ENCODE measurements around the gene DLEC1.
A peak's percentile ranks its signal among the peaks of the same experiment; 100 is the strongest.

Gene DLEC1

DNA sequence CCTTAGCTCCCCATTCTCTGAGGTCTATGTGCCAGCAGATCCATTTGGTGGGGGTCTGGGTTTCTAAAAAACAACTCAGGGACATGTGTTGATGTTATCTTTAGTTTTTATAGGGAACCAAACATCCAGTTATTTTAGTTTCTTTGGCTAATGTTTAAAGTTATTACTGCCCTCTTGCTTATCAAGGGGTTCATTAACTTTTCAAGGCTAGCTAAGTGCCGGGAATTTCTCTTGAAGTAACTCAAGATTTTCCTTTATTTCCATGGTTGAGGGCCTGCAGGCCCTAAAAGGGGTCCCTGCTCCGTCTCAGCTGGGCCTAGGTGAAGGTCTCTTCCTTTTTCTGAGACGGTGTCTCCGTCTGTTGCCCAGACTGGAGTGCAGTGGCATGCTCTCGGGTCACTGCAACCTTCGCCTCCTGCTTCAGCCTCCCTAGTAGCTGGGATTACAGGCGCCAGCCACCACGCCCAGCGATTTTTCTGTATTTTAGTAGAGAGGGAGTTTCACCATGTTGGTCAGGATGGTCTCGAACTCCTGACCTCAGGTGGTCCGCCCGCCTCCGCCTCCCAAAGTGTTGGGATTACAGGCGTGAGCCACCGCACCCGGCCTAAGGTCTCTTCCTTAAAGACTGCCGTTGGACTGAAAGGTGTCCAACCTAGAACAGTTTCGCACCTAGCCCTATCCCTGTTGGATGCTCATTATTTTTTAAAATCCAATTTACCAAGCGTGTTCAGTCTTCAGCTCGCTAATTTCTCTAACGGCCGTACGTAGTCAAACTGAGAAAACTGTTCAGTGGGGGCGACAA is 125.0 kb downstream of the DLEC1 start:
- H3K9me3 ChIP-seq (ENCODE audit: control insufficient read depth in 1 of 2, low read length in 2 of 2) = no peaks in the 10 kb centered on the region
- H3K27ac ChIP-seq (ENCODE audit: low read length) = peak overlapping the region; percentile 99
- peak overlapping the region; percentile 77 to 83 for H3K4me3 ChIP-seq (ENCODE audit: low read depth in 1 of 2, low read length in 2 of 2)
- H3K4me1 ChIP-seq (ENCODE audit: control insufficient read depth in 1 of 2, insufficient read depth in 2 of 2, low read length in 2 of 2) = peaks cover 0 to 10% of the 10 kb centered on the region in 2 donors
- H3K36me3 ChIP-seq (ENCODE audit: control insufficient read depth in 1 of 2, insufficient read depth in 2 of 2, low read length in 2 of 2) = peaks cover 0 to 5% of the 10 kb centered on the region in 2 donors
- no peaks in the 10 kb centered on the region for H3K27me3 ChIP-seq (ENCODE audit: low read depth, low read length)

DNA sequence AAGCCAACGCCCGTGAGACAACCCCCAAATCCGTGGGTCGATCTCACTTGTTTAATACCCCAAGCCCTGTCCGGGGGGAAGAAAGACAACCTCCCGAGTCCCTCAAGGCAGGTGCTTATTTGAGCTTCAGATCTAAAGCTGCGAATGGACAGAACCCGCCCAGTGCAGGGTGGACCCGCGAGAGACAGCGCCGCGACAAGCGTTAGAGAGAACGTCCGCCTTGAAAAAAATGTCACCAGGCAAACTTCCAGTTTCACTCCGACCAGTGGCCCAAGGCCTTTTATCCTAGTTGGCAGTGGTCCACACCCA is 125.6 kb downstream of the DLEC1 start:
- Histone ChIP-seq H3K4me3 (ENCODE audit: low read depth in 1 of 2, low read length in 2 of 2) (peak overlapping the region; percentile 77 to 83), H3K36me3 (ENCODE audit: control insufficient read depth in 1 of 2, insufficient read depth in 2 of 2, low read length in 2 of 2) (peaks cover 0 to 5% of the 10 kb centered on the region in 2 donors), H3K4me1 (ENCODE audit: control insufficient read depth in 1 of 2, insufficient read depth in 2 of 2, low read length in 2 of 2) (peaks cover 0 to 10% of the 10 kb centered on the region in 2 donors), H3K27ac (ENCODE audit: low read length) (peak overlapping the region; percentile 99), H3K9me3 (ENCODE audit: control insufficient read depth in 1 of 2, low read length in 2 of 2) (no peaks in the 10 kb centered on the region), H3K27me3 (ENCODE audit: low read depth, low read length) (no peaks in the 10 kb centered on the region)

GRCh38 chr3:38164952-38165721 is 126.1 kb downstream of the DLEC1 start, which contains the start of gene OXSR1:
Gene OXSR1, plus strand, starts transcription at chr3:38165537. Its CDS starts 340 bp downstream, at chr3:38165877.
- Histone ChIP-seq H3K27ac (ENCODE audit: low read length) (peak within 1 kb of the TSS; percentile 99), H3K27me3 (ENCODE audit: low read depth, low read length) (no peaks in the 10 kb centered on the region), H3K4me1 (ENCODE audit: control insufficient read depth in 1 of 2, insufficient read depth in 2 of 2, low read length in 2 of 2) (peaks cover 0 to 10% of the 10 kb centered on the region in 2 donors), H3K9me3 (ENCODE audit: control insufficient read depth in 1 of 2, low read length in 2 of 2) (no peaks in the 10 kb centered on the region), H3K36me3 (ENCODE audit: control insufficient read depth in 1 of 2, insufficient read depth in 2 of 2, low read length in 2 of 2) (peaks cover 0 to 5% of the 10 kb centered on the region in 2 donors), H3K4me3 (ENCODE audit: low read depth in 1 of 2, low read length in 2 of 2) (peak within 1 kb of the TSS; percentile 77 to 83)

- Histone ChIP-seq H3K9me3 (ENCODE audit: control insufficient read depth in 1 of 2, low read length in 2 of 2) (no peaks in the 10 kb centered on the region), H3K27me3 (ENCODE audit: low read depth, low read length) (no peaks in the 10 kb centered on the region), H3K36me3 (ENCODE audit: control insufficient read depth in 1 of 2, insufficient read depth in 2 of 2, low read length in 2 of 2) (peaks cover 0 to 5% of the 10 kb centered on the region in 2 donors), H3K4me1 (ENCODE audit: control insufficient read depth in 1 of 2, insufficient read depth in 2 of 2, low read length in 2 of 2) (peaks cover 0 to 15% of the 10 kb centered on the region in 2 donors), H3K27ac (ENCODE audit: low read length) (peak overlapping the region; percentile 99), H3K4me3 (ENCODE audit: low read depth in 1 of 2, low read length in 2 of 2) (peak overlapping the region; percentile 77 to 83)
Observed at GRCh38 chr3:38165722-38166387, 126.8 kb downstream of the DLEC1 start.

GRCh38 chr3:38167591-38167990 is 128.6 kb downstream of the DLEC1 start:
- H3K27me3 ChIP-seq (ENCODE audit: low read depth, low read length) = no peaks in the 10 kb centered on the region
- no peaks in the 10 kb centered on the region for H3K9me3 ChIP-seq (ENCODE audit: control insufficient read depth in 1 of 2, low read length in 2 of 2)
- peaks cover 0 to 5% of the 10 kb centered on the region in 2 donors for H3K36me3 ChIP-seq (ENCODE audit: control insufficient read depth in 1 of 2, insufficient read depth in 2 of 2, low read length in 2 of 2)
- no peak overlapping the region for H3K4me3 ChIP-seq (ENCODE audit: low read depth in 1 of 2, low read length in 2 of 2)
- H3K27ac ChIP-seq (ENCODE audit: low read length) = no peak overlapping the region
- H3K4me1 ChIP-seq (ENCODE audit: control insufficient read depth in 1 of 2, insufficient read depth in 2 of 2, low read length in 2 of 2) = peaks cover 0 to 18% of the 10 kb centered on the region in 2 donors

GRCh38 chr3:38168151-38169026 is 129.4 kb downstream of the DLEC1 start:
- no peaks in the 10 kb centered on the region for H3K27me3 ChIP-seq (ENCODE audit: low read depth, low read length)

DNA sequence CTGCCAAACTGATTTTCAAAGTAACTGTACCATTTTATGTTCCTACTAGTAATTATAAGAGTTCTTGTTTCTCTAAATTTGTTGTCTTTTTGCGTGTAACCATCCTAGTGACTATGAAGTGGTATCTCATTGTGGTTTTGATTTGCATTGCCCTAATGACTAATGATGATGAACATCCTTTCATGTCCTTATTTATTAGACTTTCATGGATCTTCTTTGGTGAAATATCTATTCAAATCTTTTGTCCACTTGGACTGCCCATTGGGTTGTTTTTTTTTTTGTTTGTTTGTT is 130.0 kb downstream of the DLEC1 start:
- Histone ChIP-seq H3K27me3 (ENCODE audit: low read depth, low read length) (no peaks in the 10 kb centered on the region), H3K9me3 (ENCODE audit: control insufficient read depth in 1 of 2, low read length in 2 of 2) (no peaks in the 10 kb centered on the region), H3K4me1 (ENCODE audit: control insufficient read depth in 1 of 2, insufficient read depth in 2 of 2, low read length in 2 of 2) (peaks cover 0 to 18% of the 10 kb centered on the region in 2 donors), H3K4me3 (ENCODE audit: low read depth in 1 of 2, low read length in 2 of 2) (no peak overlapping the region), H3K36me3 (ENCODE audit: control insufficient read depth in 1 of 2, insufficient read depth in 2 of 2, low read length in 2 of 2) (peaks cover 0 to 5% of the 10 kb centered on the region in 2 donors), H3K27ac (ENCODE audit: low read length) (no peak overlapping the region)

More at GRCh38 chr3:38168151-38169026, 129.4 kb downstream of the DLEC1 start:
- Histone ChIP-seq H3K4me1 (ENCODE audit: control insufficient read depth in 1 of 2, insufficient read depth in 2 of 2, low read length in 2 of 2) (peaks cover 0 to 18% of the 10 kb centered on the region in 2 donors), H3K36me3 (ENCODE audit: control insufficient read depth in 1 of 2, insufficient read depth in 2 of 2, low read length in 2 of 2) (peaks cover 0 to 5% of the 10 kb centered on the region in 2 donors), H3K4me3 (ENCODE audit: low read depth in 1 of 2, low read length in 2 of 2) (no peak overlapping the region), H3K27ac (ENCODE audit: low read length) (no peak overlapping the region), H3K9me3 (ENCODE audit: control insufficient read depth in 1 of 2, low read length in 2 of 2) (no peaks in the 10 kb centered on the region)

- no peaks in the 10 kb centered on the region for H3K9me3 ChIP-seq (ENCODE audit: control insufficient read depth in 1 of 2, low read length in 2 of 2)
- H3K36me3 ChIP-seq (ENCODE audit: control insufficient read depth in 1 of 2, insufficient read depth in 2 of 2, low read length in 2 of 2) = peaks cover 0 to 5% of the 10 kb centered on the region in 2 donors
- H3K27ac ChIP-seq (ENCODE audit: low read length) = no peak overlapping the region
- no peaks in the 10 kb centered on the region for H3K27me3 ChIP-seq (ENCODE audit: low read depth, low read length)
- H3K4me3 ChIP-seq (ENCODE audit: low read depth in 1 of 2, low read length in 2 of 2) = no peak overlapping the region
- peaks cover 0 to 18% of the 10 kb centered on the region in 2 donors for H3K4me1 ChIP-seq (ENCODE audit: control insufficient read depth in 1 of 2, insufficient read depth in 2 of 2, low read length in 2 of 2)
Observed at GRCh38 chr3:38170722-38171121, 131.7 kb downstream of the DLEC1 start.

- Histone ChIP-seq H3K4me1 (ENCODE audit: control insufficient read depth in 1 of 2, insufficient read depth in 2 of 2, low read length in 2 of 2) (peaks cover 0 to 17% of the 10 kb centered on the region in 2 donors), H3K9me3 (ENCODE audit: control insufficient read depth in 1 of 2, low read length in 2 of 2) (no peaks in the 10 kb centered on the region), H3K36me3 (ENCODE audit: control insufficient read depth in 1 of 2, insufficient read depth in 2 of 2, low read length in 2 of 2) (peaks cover 0 to 5% of the 10 kb centered on the region in 2 donors), H3K27ac (ENCODE audit: low read length) (no peak overlapping the region), H3K4me3 (ENCODE audit: low read depth in 1 of 2, low read length in 2 of 2) (no peak overlapping the region), H3K27me3 (ENCODE audit: low read depth, low read length) (no peaks in the 10 kb centered on the region)
Observed at GRCh38 chr3:38171622-38172021, 132.6 kb downstream of the DLEC1 start.

Data from muscle layer of duodenum (tissue), 2 donors.